Activated CD8-positive, alpha-beta T cell treated with anti-CD3 and anti-CD28 coated beads for 36 hours (primary cell): ENCODE measurements around the gene BHLHE40. TPM values are rescaled to one million over a fixed set of nuclear protein-coding genes. Genes with fewer than 3 reads are reported as not detected.
A peak's percentile ranks its signal among the peaks of the same experiment; 100 is the strongest.

ENCODE experiments used
- ATAC-seq: fragments of 200-7000 bp; cut with Tn5 transposase; one replicate; pipeline ENCODE4 v1.10.0; 2021; ENCODE audit warnings: mild to moderate bottlenecking, moderate library complexity
- CTCF ChIA-PET: fragments of 350-600 bp; sonication (Branson Sonifier 250); formaldehyde crosslinking; loops from one replicate; lab custom pipeline; 2021; ENCODE audit warnings: antibody characterized with exemption; lab: Charles Lee
- POLR2A ChIA-PET: fragments of 350-600 bp; sonication (Branson Sonifier 250); formaldehyde crosslinking; loops from one replicate; lab custom pipeline; 2021; ENCODE audit warnings: antibody characterized with exemption; lab: Charles Lee
- DNase-seq: peaks from one replicate; pipeline ENCODE4 v3.0.0-alpha.2; 2020
- H3K27ac Mint-ChIP-seq: one replicate; pipeline ENCODE4 v1.8.0; 2021; ENCODE audit warnings: mild to moderate bottlenecking, mixed read lengths
- H3K27me3 Mint-ChIP-seq: one replicate; pipeline ENCODE4 v1.8.0; 2021; ENCODE audit warnings: mixed read lengths
- H3K36me3 Mint-ChIP-seq: one replicate; pipeline ENCODE4 v1.8.0; 2021; ENCODE audit warnings: low read depth, mixed read lengths
- H3K4me1 Mint-ChIP-seq: one replicate; pipeline ENCODE4 v1.8.0; 2021; ENCODE audit warnings: low read depth, mixed read lengths
- H3K4me3 Mint-ChIP-seq: one replicate; pipeline ENCODE4 v1.8.0; 2021; ENCODE audit warnings: mild to moderate bottlenecking, moderate library complexity, mixed read lengths
- H3K9me3 Mint-ChIP-seq: one replicate; pipeline ENCODE4 v1.8.0; 2021; ENCODE audit warnings: mixed read lengths
- CTCF ChIP-seq: fragments of 200-600 bp; IDR thresholded peaks from one replicate; pipeline ENCODE4 v1.8.0; 2022; ENCODE audit warnings: antibody characterized with exemption, mild to moderate bottlenecking
- intact Hi-C: fragments of 100-400 bp; cut with micrococcal nuclease; formaldehyde crosslinking; loops from one replicate; pipeline ENCODE4 v1.10.0; 2022
- total RNA-seq, 2 experiments: library from RNA; stranded (reverse); gene quantifications; one replicate each; pipeline ENCODE4 v1.2.3, GENCODE V29; 2021

The BHLHE40 gene
- total RNA-seq, 2 experiments from 2014 or later = 456 to 470 TPM

GRCh38 chr3:4996223-4996765, 17.1 kb downstream of the BHLHE40 start:
- H3K9me3 Mint-ChIP-seq = no peaks in the 10 kb centered on the region
- no peak overlapping the region for H3K4me3 Mint-ChIP-seq
- intact Hi-C loops = no loop called here
- ATAC-seq (no peak), DNase-seq (no peak)
- TF ChIP-seq CTCF = no peak
- H3K27ac Mint-ChIP-seq = no peak overlapping the region
- peaks cover 27% of the 10 kb centered on the region for H3K4me1 Mint-ChIP-seq
- H3K27me3 Mint-ChIP-seq = no peaks in the 10 kb centered on the region
- H3K36me3 Mint-ChIP-seq = no peaks in the 10 kb centered on the region
- POLR2A ChIA-PET = interaction anchor here (4.8 kb wide), 1 partner anchor 11 kb away, joined by 33 read pairs; no protein-coding TSS in a partner anchor
- CTCF ChIA-PET = interaction anchor here (0.7 to 1.4 kb wide), 4 partner anchors 8 to 27 kb away, joined by 3 to 4 read pairs (median 3); no protein-coding TSS in a partner anchor

GRCh38 chr3:4996771-4997291, 17.6 kb downstream of the BHLHE40 start:
- peak; percentile 79 for ATAC-seq
- intact Hi-C loops = no loop called here
- Mint-ChIP-seq H3K9me3 (no peaks in the 10 kb centered on the region), H3K36me3 (no peaks in the 10 kb centered on the region), H3K27ac (no peak overlapping the region), H3K4me1 (peaks cover 30% of the 10 kb centered on the region), H3K27me3 (no peaks in the 10 kb centered on the region), H3K4me3 (no peak overlapping the region)
- ChIA-PET POLR2A (interaction anchor here (4.8 kb wide), 1 partner anchor 12 kb away, joined by 33 read pairs; no protein-coding TSS in a partner anchor), CTCF (interaction anchor here (0.7 to 1.3 kb wide), 4 partner anchors 8 to 27 kb away, joined by 3 to 4 read pairs (median 3); no protein-coding TSS in a partner anchor)
- DNase-seq = peak; percentile 39
- no peak for TF ChIP-seq CTCF

GRCh38 chr3:4997946-4998345, 18.7 kb downstream of the BHLHE40 start:
- intact Hi-C loops = no loop called here
- no peaks in the 10 kb centered on the region for H3K9me3 Mint-ChIP-seq
- DNase-seq (no peak), ATAC-seq (no peak)
- ChIA-PET CTCF (no interaction called here), POLR2A (interaction anchor here (1.0 kb wide), 1 partner anchor 14 kb away, joined by 3 read pairs; no protein-coding TSS in a partner anchor)
- H3K36me3 Mint-ChIP-seq = no peaks in the 10 kb centered on the region
- no peak overlapping the region for H3K4me3 Mint-ChIP-seq
- H3K27me3 Mint-ChIP-seq = no peaks in the 10 kb centered on the region
- peaks cover 42% of the 10 kb centered on the region for H3K4me1 Mint-ChIP-seq
- peak overlapping the region; percentile 49 for H3K27ac Mint-ChIP-seq
- TF ChIP-seq CTCF = no peak

GRCh38 chr3:4999531-5000184, 20.4 kb downstream of the BHLHE40 start:
- H3K9me3 Mint-ChIP-seq = no peaks in the 10 kb centered on the region
- intact Hi-C loops = no loop called here
- CTCF ChIA-PET = interaction anchor here (0.7 to 4.0 kb wide), 7 partner anchors 12 to 288 kb away, joined by 3 to 15 read pairs (median 4); no protein-coding TSS in a partner anchor
- no peak overlapping the region for H3K4me3 Mint-ChIP-seq
- no peak for TF ChIP-seq CTCF
- DNase-seq = no peak
- no peak for ATAC-seq
- no peaks in the 10 kb centered on the region for H3K27me3 Mint-ChIP-seq
- H3K36me3 Mint-ChIP-seq = no peaks in the 10 kb centered on the region
- peaks cover 41% of the 10 kb centered on the region for H3K4me1 Mint-ChIP-seq
- POLR2A ChIA-PET = interaction anchor here (1.1 to 6.5 kb wide), 5 partner anchors 11 to 26 kb away, joined by 3 to 74 read pairs (median 4); partner anchors contain the start of gene BHLHE40
- H3K27ac Mint-ChIP-seq = no peak overlapping the region
